NCI-H345 (cell line): ENCODE results near the gene ABLIM2.

ENCODE experiments used
- DNase-seq: peaks from one replicate; lab custom pipeline; 2025; lab: John Stamatoyannopoulos, UW

ABLIM2 gene

GRCh38 chr4:8118035-8118434 lies 40.6 kb downstream of the ABLIM2 start:
- DNase-seq, result no peak

DNA sequence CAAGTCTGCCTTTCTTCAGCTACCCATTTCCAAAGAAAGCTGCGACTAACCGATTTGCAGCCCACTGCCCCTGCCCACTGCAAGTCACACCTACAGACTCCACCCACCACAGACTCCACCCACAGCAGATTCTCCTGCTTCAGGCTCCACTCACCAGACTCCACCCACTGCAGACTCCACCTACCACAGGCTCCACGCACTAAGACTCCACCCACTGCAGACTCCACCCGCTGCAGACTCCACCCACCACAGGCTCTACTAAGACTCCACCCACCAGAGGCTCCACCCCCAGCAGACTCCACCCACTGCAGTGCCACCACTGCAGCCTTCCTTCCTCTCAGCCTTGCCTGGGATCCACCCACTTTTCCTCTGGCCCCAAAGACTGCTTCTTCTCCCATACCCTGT lies 41.3 kb downstream of the ABLIM2 start:
- DNase-seq, result peak; percentile 10

DNA sequence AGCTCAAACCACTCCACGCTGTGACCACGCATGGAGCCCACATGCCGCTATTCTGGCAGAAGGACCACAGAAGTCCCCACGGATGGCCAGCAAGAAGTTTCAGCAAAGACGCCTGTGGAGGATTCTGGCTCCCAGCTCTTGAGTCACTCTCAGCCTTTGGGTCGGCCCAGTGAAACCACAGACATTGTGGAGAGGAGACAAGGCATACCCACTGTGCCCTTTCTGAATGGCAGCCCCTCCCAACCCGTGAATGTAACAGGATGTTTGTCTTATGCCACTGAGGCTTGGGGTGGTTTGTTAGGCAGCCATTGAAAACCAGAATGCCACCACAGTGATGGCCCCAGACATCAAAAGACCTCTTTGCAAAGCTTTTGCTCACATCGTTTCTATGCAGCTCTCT lies 42.7 kb downstream of the ABLIM2 start:
- no peak for DNase-seq

GRCh38 chr4:8115203-8115520 lies 43.5 kb downstream of the ABLIM2 start:
- DNase-seq, result no peak

GRCh38 chr4:8114456-8115202 lies 44.0 kb downstream of the ABLIM2 start:
- no peak for DNase-seq

DNA sequence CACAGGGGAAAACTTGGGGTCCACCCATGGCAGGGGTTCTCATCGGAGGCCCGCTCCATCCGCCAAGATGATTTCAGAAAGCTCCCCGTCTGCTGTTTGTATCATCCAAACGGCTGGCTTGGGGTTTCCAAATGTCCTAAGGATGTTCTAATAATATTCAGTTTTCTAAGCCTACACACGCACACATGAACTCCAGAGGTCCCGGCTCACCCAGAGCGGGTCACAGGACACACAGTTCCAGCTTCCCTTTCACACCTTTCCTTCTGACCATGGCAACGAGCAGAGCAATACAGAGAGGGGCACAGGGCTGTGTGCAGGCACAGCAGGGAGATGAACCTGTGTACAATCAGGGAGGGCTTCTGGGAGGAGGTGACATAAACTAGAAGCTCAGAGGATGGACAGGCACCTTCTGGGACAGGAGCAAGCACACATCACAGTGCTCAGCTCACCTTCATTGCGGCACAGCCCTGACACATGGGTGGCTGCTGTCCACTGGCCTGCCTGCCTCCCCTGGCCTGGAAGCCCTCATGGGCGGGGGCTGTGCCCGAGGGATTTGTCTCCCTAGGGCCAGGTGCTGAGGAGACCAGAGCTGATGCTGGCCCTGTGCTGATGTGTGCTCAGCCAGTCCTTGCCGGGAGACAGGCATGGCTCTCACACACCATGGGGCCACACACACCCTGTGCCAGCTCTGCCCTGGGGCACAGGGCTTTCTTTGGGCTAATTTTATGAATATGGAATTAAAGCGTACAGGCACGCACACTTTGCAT lies 44.8 kb downstream of the ABLIM2 start:
- DNase-seq, result no peak

- DNase-seq, result peak; percentile 7
Observed at GRCh38 chr4:8112672-8113071, 45.9 kb downstream of the ABLIM2 start.

GRCh38 chr4:8112036-8112576 lies 46.5 kb downstream of the ABLIM2 start:
- DNase-seq, result peak; percentile 14

- DNase-seq, result peak; percentile 70
Observed at GRCh38 chr4:8110071-8110986, 48.3 kb downstream of the ABLIM2 start.

DNA sequence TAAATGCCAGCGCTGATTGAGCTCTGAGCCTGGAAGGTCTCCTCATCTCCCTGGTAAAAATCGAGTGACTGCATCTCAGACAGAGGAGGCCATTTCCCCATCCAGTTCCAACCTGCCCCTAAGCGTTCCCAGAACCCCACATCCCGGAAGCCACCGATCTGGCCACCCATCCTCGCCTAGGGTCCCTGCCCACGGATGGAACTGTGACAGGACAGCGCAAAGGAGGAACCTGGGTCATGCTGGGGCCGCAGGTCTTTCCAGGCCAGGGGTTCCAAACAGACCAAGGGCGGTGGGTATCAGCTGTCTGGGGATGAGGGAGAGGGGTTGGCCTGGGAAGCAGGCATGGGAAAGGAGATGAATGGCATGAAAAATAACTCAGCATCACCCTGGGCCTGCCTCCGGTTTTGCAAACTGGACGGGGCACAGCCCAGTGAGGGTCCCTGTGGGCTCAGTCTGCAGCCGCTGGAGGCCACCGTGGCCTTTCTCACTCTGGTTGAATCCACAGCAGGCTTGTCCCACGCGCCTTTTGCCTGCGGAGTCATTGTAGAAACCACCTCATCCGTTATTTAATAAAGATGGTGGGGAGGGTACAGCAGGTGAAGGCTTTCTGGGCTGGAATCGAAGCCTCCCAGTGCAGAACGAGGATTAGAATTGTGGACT lies 49.1 kb downstream of the ABLIM2 start:
- DNase-seq, result no peak

DNA sequence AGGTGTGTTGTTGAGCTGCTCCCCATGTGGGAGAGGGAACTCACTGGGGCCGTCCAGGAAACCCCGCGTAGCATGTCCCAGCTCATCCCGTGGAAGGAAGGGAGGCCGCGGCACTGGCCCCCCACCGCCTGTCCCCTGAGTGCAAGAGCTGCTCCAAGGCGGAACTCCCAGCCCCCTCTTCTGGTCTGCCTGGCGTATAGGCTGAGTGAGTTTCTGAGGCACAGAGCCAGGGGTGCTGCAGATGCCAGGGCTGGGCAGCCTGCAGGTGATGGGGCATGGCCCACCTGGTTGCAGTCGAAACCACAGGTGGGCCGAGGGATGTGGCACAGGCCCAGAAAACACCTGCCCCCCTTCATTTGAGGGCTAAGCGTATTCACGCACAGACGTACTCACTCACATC lies 49.6 kb downstream of the ABLIM2 start:
- peak; percentile 51 for DNase-seq

- peak; percentile 39 for DNase-seq
Observed at GRCh38 chr4:8108261-8108660, 50.4 kb downstream of the ABLIM2 start.

GRCh38 chr4:8107146-8107657 lies 51.4 kb downstream of the ABLIM2 start:
- no peak for DNase-seq

- DNase-seq, result no peak
Observed at GRCh38 chr4:8106451-8107025, 52.1 kb downstream of the ABLIM2 start.

DNA sequence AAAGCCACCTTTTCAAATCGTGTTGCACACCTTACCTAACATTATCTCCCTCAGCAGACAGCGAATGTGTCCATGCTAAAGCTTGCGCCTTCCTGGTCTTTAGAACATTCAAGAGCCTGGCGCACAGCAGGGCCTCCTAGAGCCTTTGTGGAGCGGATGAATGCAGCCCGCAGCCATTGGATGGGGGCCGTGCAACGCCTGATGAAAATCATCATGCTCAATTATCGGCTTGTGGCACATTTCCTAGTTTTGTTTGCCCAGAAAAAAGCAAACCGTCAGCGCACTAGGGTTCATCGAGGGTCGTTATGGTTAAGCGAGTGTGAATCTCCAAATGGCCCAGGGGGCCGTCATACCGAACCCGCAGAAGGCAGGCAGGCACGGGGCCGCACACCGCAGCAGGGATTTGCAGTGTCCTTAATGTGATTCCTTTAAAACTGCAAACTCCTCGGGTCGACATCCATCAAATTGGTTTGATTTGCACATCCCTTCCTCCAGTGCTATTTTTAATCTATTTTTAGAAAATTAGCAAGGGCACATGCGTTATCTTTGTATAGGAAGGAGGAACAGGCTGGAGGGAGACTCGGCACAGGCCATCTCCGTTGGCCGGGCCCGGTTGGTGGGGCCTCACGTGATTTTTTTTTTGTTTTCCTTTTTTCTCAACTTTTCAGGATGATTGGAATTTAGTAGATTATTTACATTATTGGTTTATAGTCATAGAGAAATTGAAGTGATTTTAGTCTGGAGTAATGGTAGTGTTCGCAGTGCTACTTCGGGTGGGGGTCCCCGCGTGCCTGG lies 53.1 kb downstream of the ABLIM2 start:
- DNase-seq, result peak; percentile 70

GRCh38 chr4:8104491-8105305 lies 53.9 kb downstream of the ABLIM2 start:
- no peak for DNase-seq

GRCh38 chr4:8103421-8104390 lies 54.9 kb downstream of the ABLIM2 start:
- no peak for DNase-seq

DNA sequence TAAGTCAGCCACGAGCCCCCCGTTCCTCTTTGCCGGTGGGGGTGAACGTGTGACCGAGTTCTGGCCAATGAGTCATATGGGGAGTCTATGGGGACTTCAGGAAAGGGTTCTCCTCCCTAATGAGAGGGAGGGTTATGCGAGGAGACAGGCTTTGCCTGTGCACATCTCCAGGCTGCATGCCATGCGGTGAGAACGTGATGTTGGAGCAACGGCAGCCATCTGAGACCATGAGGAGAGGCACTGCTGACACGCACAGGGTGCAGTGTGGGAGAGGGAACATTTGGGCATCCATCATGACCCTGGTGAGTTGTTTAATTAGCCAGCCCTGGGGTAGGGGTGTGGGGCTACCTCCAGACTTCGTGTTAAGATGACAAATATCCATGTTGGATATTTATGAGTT lies 55.8 kb downstream of the ABLIM2 start:
- DNase-seq, result no peak

DNA sequence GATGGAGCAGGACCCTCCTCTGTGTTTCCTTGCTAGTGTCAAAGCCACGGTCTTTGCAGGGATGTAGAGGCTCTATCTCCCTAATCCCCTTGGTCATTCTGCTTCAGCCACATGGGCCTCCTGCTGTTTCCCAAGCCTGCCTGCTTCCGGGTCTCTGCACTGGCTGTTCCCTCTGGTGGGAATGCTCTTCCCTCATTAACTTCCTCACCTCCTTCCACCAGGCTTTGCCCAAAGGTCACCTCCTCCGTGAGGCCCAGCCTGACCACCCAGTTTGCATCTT lies 56.6 kb downstream of the ABLIM2 start:
- DNase-seq, result no peak
